GM23248 (cell line): ENCODE results near the gene MYBPC1. TPM values are rescaled to one million over a fixed set of nuclear protein-coding genes. Genes with fewer than 3 reads are reported as not detected.

Experiments used
- DNase-seq: peaks from one replicate; pipeline ENCODE4 v3.0.0-alpha.2; 2015
- H2AFZ ChIP-seq: fragments of 200-600 bp; sonication (generic); 2 replicates; pipeline ENCODE4 v1.6.1; 2016; ENCODE audit warnings: antibody characterized with exemption
- H3F3A ChIP-seq: fragments of 200-600 bp; sonication (generic); 2 replicates; pipeline ENCODE4 v1.6.1; 2016; ENCODE audit warnings: mild to moderate bottlenecking, antibody characterized with exemption, mixed run types; ENCODE audit not compliant: insufficient read depth
- H3K27ac ChIP-seq: fragments of 200-600 bp; sonication (generic); 2 replicates; pipeline ENCODE4 v1.5.1; 2016; ENCODE audit warnings: mild to moderate bottlenecking
- H3K27me3 ChIP-seq: fragments of 200-600 bp; sonication (generic); replicated peaks from 2 replicates; pipeline ENCODE4 v1.6.1; 2016; ENCODE audit warnings: mild to moderate bottlenecking; ENCODE audit not compliant: insufficient read depth
- H3K36me3 ChIP-seq: fragments of 200-600 bp; sonication (generic); 2 replicates; pipeline ENCODE4 v1.6.1; 2016; ENCODE audit warnings: low read depth, mild to moderate bottlenecking
- H3K4me1 ChIP-seq: fragments of 200-600 bp; sonication (generic); 2 replicates; pipeline ENCODE4 v1.6.1; 2016; ENCODE audit warnings: mild to moderate bottlenecking; ENCODE audit not compliant: insufficient read depth
- H3K4me2 ChIP-seq: fragments of 200-600 bp; sonication (generic); one replicate; pipeline ENCODE4 v1.6.1; 2016; ENCODE audit warnings: mild to moderate bottlenecking; ENCODE audit not compliant: unreplicated experiment
- H3K4me3 ChIP-seq: fragments of 200-600 bp; sonication (generic); 2 replicates; pipeline ENCODE4 v1.5.1; 2016; ENCODE audit warnings: mild to moderate bottlenecking
- H3K79me2 ChIP-seq: fragments of 200-600 bp; sonication (generic); 2 replicates; pipeline ENCODE4 v1.6.1; 2016; ENCODE audit warnings: mild to moderate bottlenecking; ENCODE audit not compliant: insufficient read depth
- H3K9ac ChIP-seq: fragments of 200-600 bp; sonication (generic); 2 replicates; pipeline ENCODE4 v1.6.1; 2016; ENCODE audit warnings: mild to moderate bottlenecking
- H3K9me2 ChIP-seq: fragments of 200-600 bp; sonication (generic); 2 replicates; pipeline ENCODE4 v1.6.1; 2016; ENCODE audit warnings: mixed run types, mild to moderate bottlenecking, moderate library complexity; ENCODE audit not compliant: insufficient read depth
- H3K9me3 ChIP-seq: fragments of 200-600 bp; sonication (generic); one replicate; pipeline ENCODE4 v1.6.1; 2017; ENCODE audit warnings: low read depth
- H4K20me1 ChIP-seq: fragments of 200-600 bp; sonication (generic); 2 replicates; pipeline ENCODE4 v1.6.0; 2016; ENCODE audit not compliant: insufficient read depth
- EZH2 ChIP-seq: fragments of 200-600 bp; sonication (generic); IDR thresholded peaks from 2 replicates; pipeline ENCODE4 v1.6.1; 2018; ENCODE audit warnings: antibody characterized with exemption, mild to moderate bottlenecking; ENCODE audit not compliant: insufficient read depth, poor library complexity, severe bottlenecking
- EZH2phosphoT487 ChIP-seq: fragments of 200-600 bp; sonication (generic); IDR thresholded peaks from 2 replicates; pipeline ENCODE4 v1.6.1; 2018; ENCODE audit warnings: antibody characterized with exemption, moderate library complexity, mild to moderate bottlenecking, low read depth; ENCODE audit not compliant: insufficient read depth
- WGBS, 2 experiments: methylation state at CpG; one replicate each; pipeline ENCODE4 v1.1.6; 2015 to 2017; ENCODE audit warnings: low lambda C conversion rate in 2 of 2, low coverage in 1 of 2; ENCODE audit errors: missing lambda C conversion rate in 2 of 2; 5-methylcytosine and 5-hydroxymethylcytosine counted together
- in situ Hi-C: fragments of 300-500 bp; cut with MboI; formaldehyde crosslinking; loops from 2 replicates; pipeline ENCODE4 v1.15.0; 2020
- polyA plus RNA-seq: library from polyadenylated mRNA; unstranded; fragments of >200 nt; fragmentation: Nextera tagmentation; extraction: Ambion mirVana; gene quantifications from 2 replicates; pipeline ENCODE4 v1.2.1, GENCODE V29; 2016
- total RNA-seq: library from RNA; depleted of rRNA; stranded (reverse); fragments of >200 nt; shearing (Covaris generic); gene quantifications from 2 replicates; pipeline ENCODE4 v1.2.3, GENCODE V29; 2014

MYBPC1 gene
- total and polyA plus RNA-seq, 2 experiments from 2014 or later = not detected

DNA sequence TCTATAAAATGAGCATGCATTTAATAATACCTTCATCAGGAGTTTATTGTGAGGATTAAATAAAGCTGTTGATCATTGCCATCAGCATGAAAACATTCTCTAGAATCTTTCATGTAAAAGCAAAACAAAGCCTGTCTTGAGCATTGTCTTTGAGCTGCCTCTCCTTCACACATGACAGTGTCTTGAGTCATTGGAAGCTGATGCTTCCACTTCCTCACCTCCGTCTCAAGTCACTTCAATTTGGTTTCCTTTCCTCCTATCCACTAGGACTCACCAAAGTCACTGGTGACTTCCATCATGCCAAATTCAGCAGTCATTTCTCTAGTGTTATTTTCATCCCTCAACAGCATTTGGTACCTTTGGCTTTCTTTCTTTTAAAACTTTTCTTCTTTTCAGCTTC is 31.6 kb upstream of the MYBPC1 start:
- Histone ChIP-seq H3K79me2 (no peaks in the 10 kb centered on the region), H3K36me3 (no peaks in the 10 kb centered on the region), H3F3A (no peaks in the 10 kb centered on the region), H3K27me3 (no peaks in the 10 kb centered on the region; the same call in 1 of the 2 replicates), H3K4me1 (no peaks in the 10 kb centered on the region), H3K4me3 (no peak overlapping the region), H3K27ac (no peak overlapping the region), H4K20me1 (no peaks in the 10 kb centered on the region), H3K9ac (no peak overlapping the region), H3K9me2 (no peaks in the 10 kb centered on the region), H2AFZ (no peak overlapping the region), H3K9me3 (no peaks in the 10 kb centered on the region), H3K4me2 (no peak overlapping the region)
- 23 to 66% methylated on average over 1 of the region's 1 CpG for WGBS, 2 experiments
- in situ Hi-C loops = no loop called here
- DNase-seq = no peak
- no peak for TF ChIP-seq EZH2

DNA sequence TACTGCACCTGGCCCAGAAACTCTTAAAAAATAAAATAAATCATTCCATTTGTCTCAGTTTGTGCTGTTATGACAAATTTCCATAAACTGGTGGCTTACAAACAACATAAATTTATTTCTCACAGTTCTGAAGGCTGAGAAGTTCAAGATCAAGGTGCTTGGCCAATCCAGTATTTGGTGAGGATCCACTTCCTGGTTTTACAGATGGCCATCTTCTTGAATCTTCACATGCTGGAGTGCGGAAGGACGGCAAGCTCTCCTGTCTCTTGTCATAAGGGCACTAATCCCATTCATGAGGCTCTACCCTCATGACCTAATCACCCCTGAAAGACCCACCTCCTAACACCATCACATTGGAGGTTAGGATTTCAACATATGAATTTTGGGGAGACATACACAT is 29.9 kb upstream of the MYBPC1 start:
- H3K4me1 ChIP-seq = no peaks in the 10 kb centered on the region
- TF ChIP-seq EZH2phosphoT487 (no peak), EZH2 (no peak)
- 12 to 16% methylated on average over 2 of the region's 2 CpGs for WGBS, 2 experiments
- H3K9me3 ChIP-seq = no peaks in the 10 kb centered on the region
- H3K4me2 ChIP-seq = no peak overlapping the region
- no peak overlapping the region for H3K9ac ChIP-seq
- H4K20me1 ChIP-seq = no peaks in the 10 kb centered on the region
- H3K27ac ChIP-seq = no peak overlapping the region
- no peaks in the 10 kb centered on the region for H3F3A ChIP-seq
- H3K36me3 ChIP-seq = no peaks in the 10 kb centered on the region
- no peak for DNase-seq
- no peaks in the 10 kb centered on the region for H3K9me2 ChIP-seq
- no peaks in the 10 kb centered on the region for H3K79me2 ChIP-seq
- H3K27me3 ChIP-seq = no peaks in the 10 kb centered on the region; the same call in 1 of the 2 replicates
- in situ Hi-C loops = no loop called here
- no peak overlapping the region for H3K4me3 ChIP-seq
- no peak overlapping the region for H2AFZ ChIP-seq

DNA sequence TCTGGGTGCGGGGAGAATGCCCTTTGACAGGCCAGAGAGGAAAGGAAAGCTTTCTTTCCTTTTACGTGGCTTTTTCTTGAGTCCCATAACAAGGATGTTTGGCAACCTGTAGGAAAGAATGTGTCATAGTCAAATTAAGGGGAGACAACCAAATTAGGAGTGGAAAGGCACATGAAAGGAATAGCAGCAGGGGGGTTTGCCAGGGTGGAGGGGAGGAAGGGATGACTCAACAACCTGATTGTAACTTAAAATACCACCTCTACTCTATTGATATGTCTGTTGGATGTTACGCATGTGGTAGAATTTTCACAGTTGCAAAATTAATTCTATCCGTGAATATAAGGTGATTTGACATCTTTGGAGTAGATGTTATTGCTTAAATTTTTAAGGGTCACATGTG is 28.5 kb upstream of the MYBPC1 start:
- TF ChIP-seq EZH2 (no peak), EZH2phosphoT487 (no peak)
- H3F3A ChIP-seq = no peaks in the 10 kb centered on the region
- in situ Hi-C loops = no loop called here
- no peak overlapping the region for H3K4me3 ChIP-seq
- no peak overlapping the region for H3K4me2 ChIP-seq
- H3K9me2 ChIP-seq = no peaks in the 10 kb centered on the region
- no peak for DNase-seq
- no peak overlapping the region for H2AFZ ChIP-seq
- 26 to 40% methylated on average over 4 of the region's 4 CpGs for WGBS, 2 experiments
- no peaks in the 10 kb centered on the region for H3K79me2 ChIP-seq
- no peaks in the 10 kb centered on the region for H3K4me1 ChIP-seq
- H3K9ac ChIP-seq = no peak overlapping the region
- H3K27ac ChIP-seq = no peak overlapping the region
- no peaks in the 10 kb centered on the region for H4K20me1 ChIP-seq
- H3K36me3 ChIP-seq = no peaks in the 10 kb centered on the region
- H3K9me3 ChIP-seq = no peaks in the 10 kb centered on the region
- no peaks in the 10 kb centered on the region; the same call in 1 of the 2 replicates for H3K27me3 ChIP-seq

DNA sequence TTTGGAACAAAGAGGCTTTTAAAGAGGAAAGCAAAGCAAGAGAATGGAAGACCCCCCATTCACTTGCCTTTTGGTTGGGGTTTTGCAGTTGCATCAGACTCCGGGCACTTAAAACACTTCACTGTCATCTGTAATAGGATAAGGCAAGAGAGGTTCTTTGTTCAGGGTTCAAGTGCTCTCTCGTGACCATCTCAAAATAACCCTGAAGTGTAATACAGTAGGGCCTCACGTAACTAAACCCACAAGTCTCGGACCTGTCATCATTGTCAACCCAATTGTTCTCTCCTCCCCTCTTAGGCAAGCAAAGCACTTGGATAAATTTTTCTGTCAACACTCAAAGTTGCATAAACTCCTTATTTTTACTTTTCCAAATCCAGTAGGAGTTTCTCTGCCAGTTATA is 26.9 kb upstream of the MYBPC1 start:
- Histone ChIP-seq H3K27me3 (no peaks in the 10 kb centered on the region; the same call in 1 of the 2 replicates), H2AFZ (no peak overlapping the region)
- 27 to 30% methylated on average over 4 of the region's 4 CpGs for WGBS, 2 experiments

DNA sequence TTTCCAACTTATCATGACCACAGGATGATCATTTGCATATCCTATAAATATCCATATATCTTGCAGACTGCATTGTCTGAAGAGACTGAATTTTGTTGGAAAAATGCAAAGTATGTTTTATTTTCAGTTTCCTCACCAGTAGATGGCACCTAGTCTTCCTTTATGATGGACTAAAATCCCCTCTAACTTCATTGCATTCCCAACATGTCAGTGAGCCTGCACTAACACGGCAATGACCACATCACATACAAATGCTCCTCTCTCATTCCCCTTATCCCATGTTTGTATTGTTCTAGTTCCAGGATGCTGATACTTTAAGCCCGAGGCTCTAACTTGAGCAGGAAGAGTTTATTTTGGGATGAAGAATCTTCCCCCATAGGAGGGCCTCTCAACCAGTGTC is 24.7 kb upstream of the MYBPC1 start:
- Histone ChIP-seq H3K36me3 (no peaks in the 10 kb centered on the region), H3K9ac (no peak overlapping the region), H3K9me3 (no peaks in the 10 kb centered on the region), H3F3A (no peaks in the 10 kb centered on the region), H4K20me1 (no peaks in the 10 kb centered on the region), H3K4me2 (no peak overlapping the region), H3K4me3 (no peak overlapping the region), H3K9me2 (no peaks in the 10 kb centered on the region), H3K27me3 (no peaks in the 10 kb centered on the region; the same call in 1 of the 2 replicates), H2AFZ (peak overlapping the region; percentile 55), H3K27ac (no peak overlapping the region), H3K4me1 (no peaks in the 10 kb centered on the region), H3K79me2 (no peaks in the 10 kb centered on the region)
- WGBS, 2 experiments = 1 to 5% methylated on average over 2 of the region's 2 CpGs
- TF ChIP-seq EZH2 (no peak), EZH2phosphoT487 (no peak)
- in situ Hi-C loops = no loop called here
- peak; percentile 54 for DNase-seq

More for the DNA sequence above, 26.9 kb upstream of the MYBPC1 start:
- no peak for DNase-seq
- H3K79me2 ChIP-seq = no peaks in the 10 kb centered on the region
- H3K27ac ChIP-seq = no peak overlapping the region
- H3K9me2 ChIP-seq = no peaks in the 10 kb centered on the region
- H3K4me1 ChIP-seq = no peaks in the 10 kb centered on the region
- no peak overlapping the region for H3K4me3 ChIP-seq
- H4K20me1 ChIP-seq = no peaks in the 10 kb centered on the region
- TF ChIP-seq EZH2 = no peak
- TF ChIP-seq EZH2phosphoT487 = no peak
- in situ Hi-C loops = no loop called here
- no peak overlapping the region for H3K4me2 ChIP-seq
- H3K9ac ChIP-seq = no peak overlapping the region
- no peaks in the 10 kb centered on the region for H3K9me3 ChIP-seq
- no peaks in the 10 kb centered on the region for H3F3A ChIP-seq
- H3K36me3 ChIP-seq = no peaks in the 10 kb centered on the region
